Liver (tissue), 3 donors: ENCODE measurements around the gene KRTAP4-4.
"Not testable (repeated sequence)": the region's sequence is repeated elsewhere in the genome, so short reads cannot be mapped to it uniquely, and the experiment has no call there.

Source experiments
- CTCF ChIP-seq: fragments of 150-350 bp; IDR thresholded peaks from 2 replicates; pipeline ENCODE4 v1.5.1; 2017; ENCODE audit warnings: improper control_type of control experiment, low read depth, low read length; ENCODE audit not compliant: missing input control
- HNF4A ChIP-seq, 2 donors: conservative IDR thresholded peaks; 2 replicates each; pipeline ENCODE4 v1.6.1; 2016; ENCODE audit warnings: antibody characterized with exemption in 2 of 2, mild to moderate bottlenecking in 2 of 2
- REST ChIP-seq: IDR thresholded peaks from 2 replicates; pipeline ENCODE4 v1.6.1; 2016; ENCODE audit warnings: antibody characterized with exemption, mild to moderate bottlenecking
- RXRA ChIP-seq, 2 donors: IDR thresholded peaks; 2 replicates each; pipeline ENCODE4 v1.6.1; 2017 to 2018; ENCODE audit warnings: antibody characterized with exemption in 2 of 2, mild to moderate bottlenecking in 1 of 2
- SP1 ChIP-seq: IDR thresholded peaks from 2 replicates; pipeline ENCODE4 v1.6.1; 2018; ENCODE audit warnings: antibody characterized with exemption, mild to moderate bottlenecking
- TAF1 ChIP-seq: conservative IDR thresholded peaks from 2 replicates; pipeline ENCODE4 v1.6.1; 2016; ENCODE audit warnings: antibody characterized with exemption, mild to moderate bottlenecking
- ZBTB33 ChIP-seq: IDR thresholded peaks from 2 replicates; pipeline ENCODE4 v1.6.1; 2016; ENCODE audit warnings: antibody characterized with exemption
- donor health status: healthy.
- donor health status: healthy.

- TF ChIP-seq RXRA (IDR thresholded peaks at IDR 0.05); CTCF; ZBTB33; HNF4A (conservative IDR thresholded peaks at IDR 0.05); SP1; TAF1; REST: not testable (repeated sequence)
These were observed 29.3 kb upstream of the KRTAP4-4 start, which contains the start of gene KRTAP9-1 for GRCh38 chr17:41189837-41190318.
